HG02623 (cell line): ENCODE results near the gene FBN3.
"Not testable (repeated sequence)": the region's sequence is repeated elsewhere in the genome, so short reads cannot be mapped to it uniquely, and the experiment has no call there.

Source experiments
- ATAC-seq: cut with Tn5 transposase; IDR thresholded peaks from one replicate; pipeline ENCODE4 v1.9.1; 2021; ENCODE audit warnings: moderate library complexity; ENCODE audit not compliant: unreplicated experiment

FBN3 gene

GRCh38 chr19:8149261-8150094 lies at the start of gene FBN3:
Gene FBN3, minus strand, starts transcription at chr19:8149592. Its CDS starts 2,112 bp downstream, at chr19:8147480.
- no peak for ATAC-seq

- ATAC-seq, result no peak
These were observed 47.0 kb upstream of the FBN3 start for GRCh38 chr19:8196271-8196927.

- ATAC-seq, result no peak
These were observed 45.3 kb upstream of the FBN3 start for GRCh38 chr19:8194528-8195267.

GRCh38 chr19:8192221-8192820 lies 42.9 kb upstream of the FBN3 start:
- ATAC-seq, result no peak

- ATAC-seq, result no peak
These were observed 36.1 kb upstream of the FBN3 start for GRCh38 chr19:8185343-8186068.

GRCh38 chr19:8184274-8184673 lies 34.9 kb upstream of the FBN3 start:
- ATAC-seq, result no peak

- ATAC-seq, result no peak
These were observed 30.6 kb upstream of the FBN3 start for GRCh38 chr19:8180018-8180417.

GRCh38 chr19:8174706-8175105 lies 25.3 kb upstream of the FBN3 start:
- ATAC-seq, result no peak

- ATAC-seq, result no peak
These were observed 19.1 kb upstream of the FBN3 start for GRCh38 chr19:8168537-8168936.

- no peak for ATAC-seq
These were observed 18.6 kb upstream of the FBN3 start for GRCh38 chr19:8167985-8168384.

GRCh38 chr19:8163759-8164158 lies 14.4 kb upstream of the FBN3 start:
- ATAC-seq, result no peak

- ATAC-seq, result no peak
These were observed 11.8 kb upstream of the FBN3 start for GRCh38 chr19:8161135-8161646.

- not testable (repeated sequence) for ATAC-seq
These were observed 9.9 kb upstream of the FBN3 start for GRCh38 chr19:8159322-8159721.

- no peak for ATAC-seq
These were observed 9.2 kb upstream of the FBN3 start for GRCh38 chr19:8158411-8159074.

- no peak for ATAC-seq
These were observed 5.9 kb upstream of the FBN3 start for GRCh38 chr19:8155318-8155717.

GRCh38 chr19:8154014-8154413 lies 4.6 kb upstream of the FBN3 start:
- not testable (repeated sequence) for ATAC-seq

GRCh38 chr19:8151767-8152035 lies 2.3 kb upstream of the FBN3 start:
- ATAC-seq, result no peak

- no peak for ATAC-seq
These were observed 1.8 kb upstream of the FBN3 start for GRCh38 chr19:8150998-8151766.

- no peak for ATAC-seq
These were observed 930 bp upstream of the FBN3 start for GRCh38 chr19:8150178-8150865.
